Renal cortical epithelial cell (primary cell): Measurements from ENCODE around the gene PAX4. TPM values are rescaled to one million over a fixed set of nuclear protein-coding genes. Genes with fewer than 3 reads are reported as not detected.

ENCODE experiments used
- DNase-seq: peaks from one replicate; pipeline ENCODE4 v3.0.0-alpha.2; 2011; ENCODE audit warnings: low read depth
- total RNA-seq: library from RNA; depleted of rRNA; stranded (reverse); fragments of >200 nt; gene quantifications from 2 replicates; pipeline ENCODE4 v1.2.3, GENCODE V29; 2014

The PAX4 gene
- not detected in 2 replicates for total RNA-seq

DNA sequence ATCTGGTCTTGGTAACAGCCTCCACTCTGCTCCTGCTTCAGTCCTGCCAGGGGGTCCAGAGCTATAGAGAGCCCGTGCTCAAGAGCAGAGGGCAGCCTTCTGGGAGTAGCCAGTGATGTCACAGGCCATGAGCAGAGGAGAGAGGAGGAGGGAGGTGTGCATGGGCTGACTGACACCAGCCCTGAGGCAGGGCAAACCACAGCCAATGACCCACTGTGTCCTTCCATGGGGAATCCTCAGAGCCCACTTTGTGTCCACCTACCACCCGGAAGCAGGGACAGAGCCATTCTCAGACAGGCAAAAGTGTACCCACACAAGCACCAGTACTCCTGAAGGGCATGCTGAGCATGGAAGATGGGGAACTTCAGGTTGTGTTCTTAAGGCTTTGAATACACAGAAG lies at the start of gene PAX4:
PAX4 (minus strand) TSS at position 101 of the 400 bp plus-strand sequence. CDS start 2,214 bp downstream, outside the sequence.
- DNase-seq, result no peak

GRCh38 chr7:127667017-127667670 lies 49.2 kb upstream of the PAX4 start:
- DNase-seq, result peak; percentile 53

GRCh38 chr7:127666602-127667001 lies 48.7 kb upstream of the PAX4 start:
- DNase-seq, result no peak

- DNase-seq, result no peak
Observed at GRCh38 chr7:127665922-127666321, 48.0 kb upstream of the PAX4 start.

GRCh38 chr7:127658970-127659630 lies 41.2 kb upstream of the PAX4 start:
- no peak for DNase-seq

GRCh38 chr7:127657500-127657899 lies 39.6 kb upstream of the PAX4 start:
- no peak for DNase-seq

DNA sequence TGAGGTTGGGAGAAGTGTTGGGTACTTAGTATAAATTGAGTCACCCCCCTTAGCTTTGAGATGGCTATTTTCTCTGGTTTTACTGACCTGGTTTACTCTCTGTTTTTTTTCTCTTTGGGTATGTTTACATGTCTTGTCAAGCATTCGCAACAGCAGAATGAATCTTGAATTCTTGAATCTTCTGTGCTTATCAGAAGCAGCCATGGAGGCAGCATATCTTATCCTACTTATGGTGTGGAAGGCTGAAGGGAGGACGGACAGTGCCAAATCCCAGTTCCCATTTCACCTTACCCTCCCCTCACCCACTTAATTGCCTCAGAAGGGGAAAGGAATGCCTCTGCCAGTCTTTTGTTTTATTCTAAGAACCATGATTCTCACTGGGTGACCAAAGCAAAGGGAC lies 37.8 kb upstream of the PAX4 start:
- DNase-seq, result no peak

GRCh38 chr7:127654404-127655394 lies 36.8 kb upstream of the PAX4 start:
- DNase-seq, result no peak

GRCh38 chr7:127653396-127653795 lies 35.5 kb upstream of the PAX4 start:
- DNase-seq, result no peak

- DNase-seq, result peak; percentile 21
Observed at GRCh38 chr7:127652333-127653248, 34.6 kb upstream of the PAX4 start.

DNA sequence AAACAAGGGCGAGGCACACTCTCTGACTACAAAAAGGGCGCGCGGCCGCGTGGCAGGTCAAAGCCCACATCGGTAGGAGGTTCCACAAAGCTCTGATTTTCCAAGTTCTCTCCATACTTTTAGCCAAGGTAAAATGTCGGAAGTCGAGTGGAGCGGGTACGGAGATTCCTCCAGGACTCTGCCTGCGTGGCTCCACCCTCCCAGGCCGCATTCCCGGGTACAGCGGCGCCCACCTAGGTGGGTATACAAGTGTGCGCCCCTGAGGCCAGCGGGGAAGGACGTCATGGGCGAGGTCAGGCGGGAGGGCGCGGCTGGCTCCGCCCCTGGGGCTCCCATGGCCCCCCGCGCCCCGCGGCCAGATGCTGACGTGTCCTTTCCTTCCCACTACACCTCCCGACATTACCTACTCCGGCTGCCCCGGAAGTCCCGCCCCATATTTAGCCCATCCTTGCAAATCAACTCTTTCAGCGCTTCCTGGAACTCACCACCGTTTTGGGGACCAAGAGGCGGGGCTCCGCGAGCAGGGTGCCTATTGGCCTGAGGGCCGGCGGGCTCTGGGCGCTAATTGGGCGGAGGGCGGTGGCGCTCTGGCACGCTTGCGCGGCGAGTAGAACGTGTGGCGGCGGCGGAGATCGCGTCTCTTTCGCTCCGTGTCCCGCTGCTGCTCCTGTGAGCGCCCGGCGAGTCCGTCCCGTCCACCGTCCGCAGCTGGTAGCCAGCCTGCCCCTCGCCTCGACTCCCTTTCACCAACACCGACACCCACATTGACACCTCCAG lies 33.8 kb upstream of the PAX4 start, which contains the start of gene SND1:
SND1 (plus strand) TSS at position 639 of the 777 bp plus-strand sequence. CDS start 180 bp downstream, outside the sequence.
- peak; percentile 98 for DNase-seq

DNA sequence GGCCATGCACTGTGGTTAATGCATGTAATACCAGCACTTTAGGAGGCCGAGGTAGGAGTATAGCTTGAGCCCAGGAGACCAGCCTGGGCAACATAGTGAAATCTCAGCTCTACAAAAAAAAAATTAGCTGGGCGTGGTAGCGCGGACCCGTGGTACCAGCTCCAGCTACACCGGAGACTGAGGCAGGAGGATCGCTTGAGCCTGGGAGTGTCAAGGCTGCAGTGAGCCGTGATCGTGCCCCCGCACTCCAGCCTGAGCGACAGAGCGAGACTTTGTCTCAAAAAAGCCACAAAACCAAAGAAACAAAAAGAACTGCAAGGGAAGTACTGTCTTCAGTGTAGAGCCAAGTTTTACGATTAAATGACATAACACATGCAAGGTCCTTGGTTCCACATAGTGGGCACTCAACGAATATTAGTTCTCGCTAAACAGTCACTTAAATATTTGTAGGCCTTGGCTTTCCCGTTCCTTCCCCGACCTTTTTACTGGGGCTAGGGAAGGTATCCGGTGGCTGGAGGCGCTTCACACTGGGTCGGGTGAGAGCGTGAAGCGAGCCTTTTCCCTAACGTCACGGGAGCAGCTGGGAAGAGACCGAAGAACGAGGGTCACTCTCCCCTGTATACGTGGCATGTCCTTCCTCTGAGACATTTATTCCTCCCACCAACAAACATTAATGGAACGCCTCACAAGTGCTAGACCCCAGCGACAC lies 33.1 kb upstream of the PAX4 start:
- peak; percentile 47 for DNase-seq

DNA sequence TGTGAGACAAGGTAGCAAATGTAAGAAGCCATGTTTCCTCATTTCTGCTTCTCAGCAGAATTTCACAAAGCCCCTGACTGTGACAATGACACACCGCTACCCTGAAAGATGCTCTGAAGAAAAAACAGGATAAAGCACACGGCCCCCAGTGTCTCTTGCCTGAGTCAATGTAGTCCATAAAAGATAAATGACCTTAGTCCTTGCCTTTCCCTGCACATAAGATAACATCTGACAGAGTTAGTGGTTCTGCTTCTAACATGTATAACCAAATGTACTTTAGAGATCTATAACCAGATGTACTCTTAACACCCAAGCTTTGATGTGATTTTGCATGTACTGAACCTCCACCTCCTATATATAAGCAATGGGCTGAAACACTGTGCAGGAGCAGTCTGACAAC lies 31.0 kb upstream of the PAX4 start:
- no peak for DNase-seq

GRCh38 chr7:127647636-127648035 lies 29.7 kb upstream of the PAX4 start:
- DNase-seq, result no peak

- no peak for DNase-seq
Observed at GRCh38 chr7:127644484-127644883, 26.5 kb upstream of the PAX4 start.

DNA sequence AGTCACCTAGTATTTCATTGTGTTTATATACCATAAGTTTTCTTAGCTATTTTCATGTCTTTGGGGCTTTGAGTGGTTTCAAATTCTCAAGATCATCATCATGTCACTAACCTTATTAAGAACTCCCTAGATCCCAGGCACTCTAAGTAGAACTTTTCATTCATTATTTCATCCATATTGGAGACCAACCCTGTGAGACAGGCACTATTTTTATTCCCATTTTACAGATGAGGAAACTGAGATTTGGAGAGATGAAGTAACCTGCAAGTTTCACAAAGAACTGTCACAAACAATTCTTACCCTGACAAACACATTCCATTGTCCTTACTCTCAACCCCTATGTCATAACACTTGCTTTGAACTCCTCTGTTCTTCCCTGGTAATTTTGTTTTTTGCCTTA lies 20.3 kb upstream of the PAX4 start:
- no peak for DNase-seq

GRCh38 chr7:127635659-127636285 lies 17.8 kb upstream of the PAX4 start:
- DNase-seq, result no peak

GRCh38 chr7:127632276-127632910 lies 14.5 kb upstream of the PAX4 start:
- no peak for DNase-seq
